AG09319 (cell line): Measurements from ENCODE around the gene ZNRF3.
"Not testable (repeated sequence)": the region's sequence is repeated elsewhere in the genome, so short reads cannot be mapped to it uniquely, and the experiment has no call there.

ENCODE experiments used
- DNase-seq: peaks from one replicate; pipeline ENCODE4 v3.0.0-alpha.2; 2010; ENCODE audit warnings: low read depth; ENCODE audit errors: extremely low read depth
- CTCF ChIP-seq: IDR thresholded peaks from 2 replicates; pipeline ENCODE4 v1.5.1; 2011; ENCODE audit warnings: low read depth, mild to moderate bottlenecking, inconsistent platforms, low read length, moderate library complexity

Gene ZNRF3

GRCh38 chr22:29003552-29003951 lies 120.2 kb downstream of the ZNRF3 start:
- no peak for DNase-seq
- TF ChIP-seq CTCF, result no peak

DNA sequence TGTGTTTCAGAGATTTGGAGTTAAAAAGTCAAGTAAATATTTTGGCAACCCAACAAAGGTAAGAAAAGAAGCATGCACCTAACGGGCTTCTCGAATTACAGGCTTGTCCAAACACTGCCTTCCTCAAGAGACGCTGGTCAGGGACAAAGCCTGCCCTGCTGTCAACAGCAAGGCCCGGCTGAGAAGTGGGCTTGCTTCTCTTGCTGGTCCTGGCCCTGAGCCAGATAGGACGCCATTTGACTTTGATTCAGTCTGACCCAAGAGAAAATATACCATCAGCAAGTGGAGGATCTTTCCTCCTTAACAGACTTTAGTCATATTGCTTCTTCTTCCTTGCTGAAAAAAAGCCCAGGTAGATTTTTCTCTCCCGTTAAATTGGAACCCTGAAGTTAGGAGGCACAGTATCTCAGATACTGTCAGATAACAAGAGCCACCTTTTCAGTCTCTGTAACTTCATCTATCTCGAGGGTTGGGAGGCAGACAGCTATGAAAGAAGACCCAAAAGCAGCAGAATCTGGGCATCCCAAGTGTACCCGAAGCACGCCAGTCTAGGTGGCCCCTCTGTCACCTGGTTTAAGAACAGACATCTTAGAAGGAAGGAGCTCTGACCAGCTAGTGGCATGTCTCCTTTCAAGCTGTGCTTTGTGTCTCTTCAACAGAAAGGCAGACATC lies 120.7 kb downstream of the ZNRF3 start:
- no peak for DNase-seq
- TF ChIP-seq CTCF, result no peak

- no peak for DNase-seq
- TF ChIP-seq CTCF, result no peak
These were observed 121.4 kb downstream of the ZNRF3 start for GRCh38 chr22:29004647-29005371.

DNA sequence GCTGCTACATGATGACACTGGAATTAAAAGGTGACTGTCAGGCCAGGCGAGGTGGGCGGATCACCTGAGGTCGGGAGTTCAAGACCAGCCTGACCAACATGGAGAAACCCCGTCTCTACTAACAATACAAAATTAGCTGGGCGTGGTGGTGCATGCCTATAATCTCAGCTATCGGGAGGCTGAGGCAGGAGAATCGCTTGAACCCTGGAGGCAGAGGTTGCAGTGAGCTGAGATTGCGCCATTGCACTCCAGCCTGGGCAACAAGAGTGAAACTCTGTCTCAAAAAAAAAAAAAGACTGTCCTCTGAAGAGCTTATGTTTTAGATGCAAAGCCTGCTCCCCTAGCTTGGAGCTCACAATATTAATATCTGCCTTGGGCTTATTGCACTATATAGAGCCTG lies 122.4 kb downstream of the ZNRF3 start:
- DNase-seq, result not testable (repeated sequence)

GRCh38 chr22:29006346-29006745 lies 123.0 kb downstream of the ZNRF3 start:
- TF ChIP-seq CTCF, result no peak
- DNase-seq, result no peak

GRCh38 chr22:29009148-29009547 lies 125.8 kb downstream of the ZNRF3 start:
- DNase-seq, result no peak
- TF ChIP-seq CTCF, result no peak

DNA sequence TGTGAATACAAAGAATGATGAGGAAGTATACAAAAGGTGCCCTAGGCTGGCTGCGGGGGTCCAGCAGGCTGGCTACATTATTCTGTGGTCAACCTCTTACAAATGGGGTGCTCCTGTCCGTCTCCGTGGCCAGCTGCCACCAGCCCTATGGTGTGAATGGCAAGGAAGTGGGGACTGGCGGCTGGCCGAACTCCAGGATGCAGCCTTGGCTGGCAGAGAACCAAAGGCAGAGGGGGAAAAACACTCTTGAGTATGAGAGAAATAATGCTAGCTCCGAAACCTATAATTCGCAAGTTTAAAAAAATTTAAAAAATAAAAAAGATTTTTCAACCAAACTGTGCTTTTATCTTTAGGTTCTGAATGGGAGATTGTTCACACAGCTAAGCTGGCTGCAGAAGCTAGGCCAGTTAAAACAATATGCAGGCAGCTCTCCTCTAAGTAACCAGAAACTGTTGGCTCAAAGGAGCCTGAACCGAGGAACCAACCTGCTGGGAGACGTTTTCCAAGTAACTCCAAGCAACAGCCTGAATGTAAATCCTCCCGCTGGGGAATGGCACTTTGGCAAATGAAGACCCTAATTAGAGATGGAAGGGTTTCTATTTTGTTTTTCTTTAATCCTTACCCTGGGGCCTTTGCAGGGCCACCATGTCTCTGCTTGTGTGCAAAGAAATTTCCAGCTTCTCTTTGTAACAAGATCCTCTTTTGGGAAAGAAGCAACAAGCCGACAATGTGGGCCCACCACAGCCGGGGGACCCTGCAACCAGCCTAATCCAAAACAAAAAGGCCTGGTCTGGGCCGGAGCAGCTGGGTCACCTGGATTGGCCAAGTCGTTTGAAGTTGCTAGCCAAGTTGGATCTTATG lies 128.1 kb downstream of the ZNRF3 start:
- no peak for TF ChIP-seq CTCF
- DNase-seq, result no peak
